ENCODE data around the gene UBE2O.

GRCh38 chr17:76461765-76462555 is 9.0 kb upstream of the UBE2O start:
- TF ChIP-seq, protein P1, sequence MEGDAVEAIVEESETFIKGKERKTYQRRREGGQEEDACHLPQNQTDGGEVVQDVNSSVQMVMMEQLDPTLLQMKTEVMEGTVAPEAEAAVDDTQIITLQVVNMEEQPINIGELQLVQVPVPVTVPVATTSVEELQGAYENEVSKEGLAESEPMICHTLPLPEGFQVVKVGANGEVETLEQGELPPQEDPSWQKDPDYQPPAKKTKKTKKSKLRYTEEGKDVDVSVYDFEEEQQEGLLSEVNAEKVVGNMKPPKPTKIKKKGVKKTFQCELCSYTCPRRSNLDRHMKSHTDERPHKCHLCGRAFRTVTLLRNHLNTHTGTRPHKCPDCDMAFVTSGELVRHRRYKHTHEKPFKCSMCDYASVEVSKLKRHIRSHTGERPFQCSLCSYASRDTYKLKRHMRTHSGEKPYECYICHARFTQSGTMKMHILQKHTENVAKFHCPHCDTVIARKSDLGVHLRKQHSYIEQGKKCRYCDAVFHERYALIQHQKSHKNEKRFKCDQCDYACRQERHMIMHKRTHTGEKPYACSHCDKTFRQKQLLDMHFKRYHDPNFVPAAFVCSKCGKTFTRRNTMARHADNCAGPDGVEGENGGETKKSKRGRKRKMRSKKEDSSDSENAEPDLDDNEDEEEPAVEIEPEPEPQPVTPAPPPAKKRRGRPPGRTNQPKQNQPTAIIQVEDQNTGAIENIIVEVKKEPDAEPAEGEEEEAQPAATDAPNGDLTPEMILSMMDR (IDR thresholded peaks at IDR 0.05) = no peak
- no peak for TF ChIP-seq POLR2A (IDR thresholded peaks at IDR 0.05)

All from ovary (tissue), 3 donors.